Esophagus squamous epithelium (tissue), 5 donors: ENCODE measurements around the gene TUBGCP2. TPM values are rescaled to one million over a fixed set of nuclear protein-coding genes. Genes with fewer than 3 reads are reported as not detected.

Source experiments
- DNase-seq: peaks from one replicate; lab custom pipeline; 2025; lab: John Stamatoyannopoulos, UW
- H3K27ac ChIP-seq, 4 donors: fragments of 200-600 bp; sonication (generic); one replicate each; pipeline ENCODE4 v1.5.1; 2016 to 2019; ENCODE audit warnings: mild to moderate bottlenecking in 1 of 4
- H3K27me3 ChIP-seq, 4 donors: fragments of 200-600 bp; sonication (generic); 1 replicate in 3 of 4; 2 replicates in 1 of 4; pipeline versions ENCODE4 v1.5.1 to v1.6.0; 2017 to 2021; ENCODE audit warnings: antibody characterized with exemption in 1 of 4
- H3K36me3 ChIP-seq, 3 donors: fragments of 200-600 bp; sonication (generic); one replicate each; pipeline ENCODE4 v1.5.1; 2016 to 2019
- H3K4me1 ChIP-seq, 3 donors: fragments of 200-600 bp; sonication (generic); one replicate each; pipeline ENCODE4 v1.5.1; 2017 to 2019
- H3K4me3 ChIP-seq, 4 donors: fragments of 200-600 bp; sonication (generic); 1 replicate in 3 of 4; 2 replicates in 1 of 4; pipeline ENCODE4 v1.5.1; 2016 to 2019; ENCODE audit warnings: mild to moderate bottlenecking in 2 of 4, moderate library complexity in 1 of 4
- H3K9me3 ChIP-seq, 3 donors: fragments of 200-600 bp; sonication (generic); one replicate each; pipeline ENCODE4 v1.5.1; 2016 to 2019
- POLR2A ChIP-seq, 4 donors: fragments of 450-650 bp; IDR thresholded peaks; one replicate each; pipeline ENCODE4 v1.6.1; 2017; ENCODE audit warnings: antibody characterized with exemption in 4 of 4, mild to moderate bottlenecking in 4 of 4, moderate library complexity in 3 of 4
- WGBS, 2 donors: methylation state at CpG; one replicate each; pipeline ENCODE4 v1.1.5; 2018; 5-methylcytosine and 5-hydroxymethylcytosine counted together
- intact Hi-C: fragments of 100-400 bp; cut with DNase I; formaldehyde crosslinking; loops from one replicate; pipeline ENCODE4 v1.15.0; 2022
- total RNA-seq, 4 donors: library from RNA; depleted of rRNA; stranded (reverse); fragments of >200 nt; gene quantifications; one replicate each; pipeline ENCODE4 v1.1.0, GENCODE V29; 2016
- TF ChIP-seq, protein P1 (sequence below), 6 experiments: fragments of 450-650 bp in 4 of 6; fragments of 200-600 bp in 2 of 6; sonication (generic) in 2 of 6; IDR thresholded peaks; one replicate each; pipeline ENCODE4 v1.5.1; 2016 to 2019; ENCODE audit warnings: antibody characterized with exemption in 6 of 6, mild to moderate bottlenecking in 4 of 6, moderate library complexity in 4 of 6
- donor health status: DM: yes; HTN: yes; CAD: no.

The TUBGCP2 gene
- total RNA-seq, 4 donors from 2014 or later = 28.4 to 44.4 (median 38.9) TPM

GRCh38 chr10:133295426-133296320 lies 13.0 kb downstream of the TUBGCP2 start:
- Histone ChIP-seq H3K4me3 (no peak overlapping the region), H3K4me1 (peaks cover 0 to 6% (median 0%) of the 10 kb centered on the region in 3 donors), H3K27me3 (no peaks in the 10 kb centered on the region), H3K36me3 (peaks cover 49 to 90% (median 54%) of the 10 kb centered on the region in 3 donors), H3K9me3 (no peaks in the 10 kb centered on the region), H3K27ac (no peak overlapping the region)
- no peak for TF ChIP-seq POLR2A (IDR thresholded peaks at IDR 0.05)
- TF ChIP-seq, protein P1, sequence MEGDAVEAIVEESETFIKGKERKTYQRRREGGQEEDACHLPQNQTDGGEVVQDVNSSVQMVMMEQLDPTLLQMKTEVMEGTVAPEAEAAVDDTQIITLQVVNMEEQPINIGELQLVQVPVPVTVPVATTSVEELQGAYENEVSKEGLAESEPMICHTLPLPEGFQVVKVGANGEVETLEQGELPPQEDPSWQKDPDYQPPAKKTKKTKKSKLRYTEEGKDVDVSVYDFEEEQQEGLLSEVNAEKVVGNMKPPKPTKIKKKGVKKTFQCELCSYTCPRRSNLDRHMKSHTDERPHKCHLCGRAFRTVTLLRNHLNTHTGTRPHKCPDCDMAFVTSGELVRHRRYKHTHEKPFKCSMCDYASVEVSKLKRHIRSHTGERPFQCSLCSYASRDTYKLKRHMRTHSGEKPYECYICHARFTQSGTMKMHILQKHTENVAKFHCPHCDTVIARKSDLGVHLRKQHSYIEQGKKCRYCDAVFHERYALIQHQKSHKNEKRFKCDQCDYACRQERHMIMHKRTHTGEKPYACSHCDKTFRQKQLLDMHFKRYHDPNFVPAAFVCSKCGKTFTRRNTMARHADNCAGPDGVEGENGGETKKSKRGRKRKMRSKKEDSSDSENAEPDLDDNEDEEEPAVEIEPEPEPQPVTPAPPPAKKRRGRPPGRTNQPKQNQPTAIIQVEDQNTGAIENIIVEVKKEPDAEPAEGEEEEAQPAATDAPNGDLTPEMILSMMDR (IDR thresholded peaks at IDR 0.05) = no peak
- intact Hi-C loops = no loop called here
- WGBS, 2 donors = 91 to 97% methylated on average over 32 to 35 of the region's 42 CpGs
- DNase-seq = no peak

GRCh38 chr10:133294189-133294588 lies 14.5 kb downstream of the TUBGCP2 start:
- no peaks in the 10 kb centered on the region for H3K27me3 ChIP-seq
- H3K36me3 ChIP-seq = peaks cover 49 to 90% (median 64%) of the 10 kb centered on the region in 3 donors
- peaks cover 0 to 6% (median 0%) of the 10 kb centered on the region in 3 donors for H3K4me1 ChIP-seq
- no peak overlapping the region for H3K27ac ChIP-seq
- TF ChIP-seq POLR2A (IDR thresholded peaks at IDR 0.05) = no peak
- TF ChIP-seq, protein P1 (IDR thresholded peaks at IDR 0.05) = no peak
- 86% methylated on average over 13 to 14 of the region's 15 CpGs for WGBS, 2 donors
- intact Hi-C loops = no loop called here
- no peak for DNase-seq
- no peaks in the 10 kb centered on the region for H3K9me3 ChIP-seq
- no peak overlapping the region for H3K4me3 ChIP-seq

DNA sequence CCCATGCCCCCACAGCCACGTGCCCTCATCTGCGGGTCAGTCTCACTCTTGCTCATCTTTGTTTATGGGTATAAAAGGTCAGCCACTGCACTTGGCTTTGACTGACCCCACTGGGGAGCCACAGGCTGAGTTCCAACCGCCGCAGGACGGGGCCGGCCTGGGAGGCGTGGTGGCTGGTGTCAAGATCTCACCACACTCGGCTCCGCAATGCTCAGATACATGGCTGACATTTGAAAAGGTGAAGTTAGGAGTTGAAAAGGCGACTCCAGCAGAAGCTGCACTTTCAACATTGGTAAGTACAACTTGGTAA lies 14.9 kb downstream of the TUBGCP2 start:
- H3K36me3 ChIP-seq = peaks cover 47 to 90% (median 64%) of the 10 kb centered on the region in 3 donors
- no peak for DNase-seq
- intact Hi-C loops = no loop called here
- H3K9me3 ChIP-seq = no peaks in the 10 kb centered on the region
- TF ChIP-seq POLR2A (IDR thresholded peaks at IDR 0.05) = no peak
- TF ChIP-seq, protein P1 (IDR thresholded peaks at IDR 0.05) = no peak
- H3K27me3 ChIP-seq = no peaks in the 10 kb centered on the region
- no peak overlapping the region for H3K4me3 ChIP-seq
- H3K27ac ChIP-seq = peak overlapping the region in 1 of 4 donors; percentile 44
- 84 to 91% methylated on average over 2 to 10 of the region's 10 CpGs for WGBS, 2 donors
- H3K4me1 ChIP-seq = peaks cover 0 to 6% (median 0%) of the 10 kb centered on the region in 3 donors

DNA sequence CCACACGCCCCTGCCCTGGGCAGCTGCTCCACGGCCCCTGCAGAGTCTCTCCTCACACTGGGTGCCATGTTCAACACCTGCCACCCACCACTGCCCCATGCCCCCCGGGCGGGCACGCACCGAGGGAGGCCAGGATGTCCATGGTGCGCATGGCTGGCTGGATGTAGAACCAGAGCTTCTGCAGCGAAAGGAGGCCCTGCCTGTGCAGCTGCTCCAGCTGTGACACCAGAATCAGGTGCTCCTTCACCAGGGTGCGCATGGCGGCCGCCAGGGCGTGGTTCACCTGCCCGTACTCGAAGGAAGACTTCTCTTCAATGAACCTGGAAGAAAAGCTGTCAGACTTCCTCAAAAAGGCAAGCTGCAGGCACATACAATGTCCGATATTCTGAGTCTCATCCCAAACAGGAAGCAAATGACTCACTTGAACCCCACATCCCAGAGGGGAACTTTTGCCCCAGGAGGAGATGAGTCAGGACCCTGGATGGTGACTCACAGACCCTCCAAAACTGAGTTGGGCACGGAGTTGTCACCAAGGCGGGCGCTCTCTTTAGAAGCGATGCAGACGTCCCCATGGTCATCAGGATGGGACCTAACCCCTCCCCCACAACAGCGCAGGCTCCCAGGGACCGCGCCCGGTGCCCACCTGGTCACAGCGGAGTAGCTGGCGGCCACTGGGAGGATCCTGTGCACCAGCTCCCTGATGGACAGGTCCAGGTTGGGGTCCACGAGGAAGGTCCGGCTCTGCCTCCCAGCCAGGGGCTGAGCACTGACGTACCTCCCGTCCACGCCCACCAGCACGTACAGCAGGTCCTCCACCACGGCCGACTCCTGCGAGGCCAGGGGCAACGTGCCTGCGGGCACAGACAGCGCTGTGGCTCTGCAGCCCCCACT lies 15.5 kb downstream of the TUBGCP2 start:
- intact Hi-C loops = no loop called here
- H3K9me3 ChIP-seq = no peaks in the 10 kb centered on the region
- TF ChIP-seq POLR2A (IDR thresholded peaks at IDR 0.05) = no peak
- TF ChIP-seq, protein P1 (IDR thresholded peaks at IDR 0.05) = no peak
- 54 to 56% methylated on average over 3 to 9 of the region's 38 CpGs for WGBS, 2 donors
- no peaks in the 10 kb centered on the region for H3K27me3 ChIP-seq
- peaks cover 46 to 90% (median 64%) of the 10 kb centered on the region in 3 donors for H3K36me3 ChIP-seq
- H3K4me3 ChIP-seq = no peak overlapping the region
- H3K27ac ChIP-seq = peak overlapping the region in 1 of 4 donors; percentile 44
- peaks cover 0 to 6% (median 0%) of the 10 kb centered on the region in 3 donors for H3K4me1 ChIP-seq
- no peak for DNase-seq
